B cell (primary cell): ENCODE measurements around the gene RNF25. TPM values are rescaled to one million over a fixed set of nuclear protein-coding genes. Genes with fewer than 3 reads are reported as not detected.
A peak's percentile ranks its signal among the peaks of the same experiment; 100 is the strongest.
"Not testable (repeated sequence)": the region's sequence is repeated elsewhere in the genome, so short reads cannot be mapped to it uniquely, and the experiment has no call there.

Experiments used
- ATAC-seq: fragments of 200-7000 bp; cut with Tn5 transposase; one replicate; pipeline ENCODE4 v1.10.0; 2021; ENCODE audit warnings: low read depth, mild to moderate bottlenecking, moderate number of reproducible peaks, moderate library complexity
- CTCF ChIA-PET: fragments of 350-600 bp; sonication (Branson Sonifier 250); formaldehyde crosslinking; loops from one replicate; lab custom pipeline; 2021; ENCODE audit warnings: antibody characterized with exemption, inconsistent platforms; lab: Charles Lee
- POLR2A ChIA-PET: fragments of 350-600 bp; sonication (Branson Sonifier 250); formaldehyde crosslinking; loops from one replicate; lab custom pipeline; 2021; ENCODE audit warnings: antibody characterized with exemption; lab: Charles Lee
- DNase-seq: peaks from one replicate; pipeline ENCODE4 v3.0.0; 2013
- H2AFZ ChIP-seq: 2 replicates; pipeline ENCODE4 v1.6.1; 2012; ENCODE audit warnings: mild to moderate bottlenecking, low read depth, low read length; ENCODE audit not compliant: insufficient read depth, poor library complexity, severe bottlenecking
- H3K27ac ChIP-seq, 2 donors: 1 replicate in 1 of 2; 2 replicates in 1 of 2; pipeline ENCODE4 v1.5.1; 2012 to 2013; ENCODE audit warnings: low read length in 2 of 2, mild to moderate bottlenecking in 2 of 2, moderate library complexity in 1 of 2
- H3K27me3 ChIP-seq, 4 experiments: fragments of 200-600 bp in 1 of 4; sonication (generic) in 1 of 4; replicated peaks in 1 of 4; 1 replicate in 2 of 4; 2 replicates in 2 of 4; pipeline versions ENCODE4 v1.6.1 to v1.7.0; 2013 to 2016; ENCODE audit warnings: low read length in 3 of 4, mild to moderate bottlenecking in 2 of 4, mixed read lengths in 1 of 4, moderate library complexity in 1 of 4; ENCODE audit not compliant: insufficient read depth in 4 of 4, control insufficient read depth in 3 of 4; ENCODE audit errors: control extremely low read depth in 1 of 4
- H3K36me3 ChIP-seq, 2 experiments: replicated peaks in 1 of 2; 1 replicate in 1 of 2; 2 replicates in 1 of 2; pipeline versions ENCODE4 v1.6.1 to v1.7.1; 2013; ENCODE audit warnings: low read length in 1 of 2; ENCODE audit not compliant: insufficient read depth in 2 of 2, control insufficient read depth in 1 of 2; ENCODE audit errors: control extremely low read depth in 1 of 2, extremely low read depth in 1 of 2
- H3K4me1 ChIP-seq, 2 donors: fragments of 200-600 bp in 1 of 2; sonication (generic) in 1 of 2; 1 replicate in 1 of 2; 2 replicates in 1 of 2; pipeline versions ENCODE4 v1.5.1 to v1.6.1; 2013 to 2017; ENCODE audit warnings: low read length in 2 of 2; ENCODE audit not compliant: control insufficient read depth in 2 of 2, insufficient read depth in 2 of 2
- H3K4me2 ChIP-seq: replicated peaks from 2 replicates; pipeline ENCODE3; 2012; ENCODE audit warnings: mild to moderate bottlenecking, low read depth, low read length; ENCODE audit not compliant: poor library complexity, severe bottlenecking
- H3K4me3 ChIP-seq, 5 experiments: fragments of 200-600 bp in 1 of 5; sonication (generic) in 1 of 5; 1 replicate in 3 of 5; 2 replicates in 2 of 5; pipeline versions ENCODE4 v1.5.1 to v1.7.0; 2011 to 2016; ENCODE audit warnings: low read length in 4 of 5, mild to moderate bottlenecking in 4 of 5, low read depth in 2 of 5, control low read depth in 1 of 5, moderate library complexity in 1 of 5; ENCODE audit not compliant: insufficient read depth in 1 of 5; ENCODE audit errors: control extremely low read depth in 1 of 5, extremely low read depth in 1 of 5
- H3K79me2 ChIP-seq: fragments of 200-600 bp; sonication (generic); one replicate; pipeline ENCODE4 v1.6.0; 2016; ENCODE audit warnings: low read length; ENCODE audit not compliant: control insufficient read depth, insufficient read depth
- H3K9ac ChIP-seq: fragments of 200-600 bp; sonication (generic); 2 replicates; pipeline ENCODE4 v1.6.1; 2017; ENCODE audit warnings: mild to moderate bottlenecking, low read length, moderate library complexity
- H3K9me3 ChIP-seq, 3 donors: one replicate each; pipeline versions ENCODE4 v1.6.1 to v1.7.1; 2013; ENCODE audit warnings: low read length in 2 of 3; ENCODE audit not compliant: control insufficient read depth in 2 of 3, insufficient read depth in 1 of 3; ENCODE audit errors: control extremely low read depth in 1 of 3
- H4K20me1 ChIP-seq: 2 replicates; pipeline ENCODE4 v1.6.0; 2012; ENCODE audit warnings: mild to moderate bottlenecking, low read length; ENCODE audit not compliant: insufficient read depth, control insufficient read depth, poor library complexity, severe bottlenecking
- H3K27ac Mint-ChIP-seq: one replicate; pipeline ENCODE4 v1.8.0; 2021; ENCODE audit warnings: mixed read lengths
- H3K27me3 Mint-ChIP-seq: one replicate; pipeline ENCODE4 v1.8.0; 2021; ENCODE audit warnings: mixed read lengths
- H3K4me1 Mint-ChIP-seq: one replicate; pipeline ENCODE4 v1.8.0; 2021; ENCODE audit warnings: mixed read lengths
- H3K4me3 Mint-ChIP-seq: one replicate; pipeline ENCODE4 v1.8.0; 2021; ENCODE audit warnings: mixed read lengths
- H3K9me3 Mint-ChIP-seq: one replicate; pipeline ENCODE4 v1.8.0; 2022; ENCODE audit warnings: mixed read lengths; ENCODE audit not compliant: insufficient read depth
- CTCF ChIP-seq: fragments of 200-600 bp; IDR thresholded peaks from one replicate; pipeline ENCODE4 v1.8.0; 2022; ENCODE audit warnings: antibody characterized with exemption, mild to moderate bottlenecking
- EZH2 ChIP-seq: IDR thresholded peaks from 2 replicates; pipeline ENCODE4 v1.6.1; 2012; ENCODE audit warnings: borderline replicate concordance, low read depth, mild to moderate bottlenecking, moderate library complexity, low read length; ENCODE audit not compliant: insufficient read depth, poor library complexity, severe bottlenecking
- WGBS: methylation state at CpG from one replicate; pipeline ENCODE4 v1.1.5; 2013; ENCODE audit warnings: missing lambda C conversion rate; ENCODE audit not compliant: insufficient coverage; 5-methylcytosine and 5-hydroxymethylcytosine counted together
- intact Hi-C: fragments of 100-400 bp; cut with micrococcal nuclease; formaldehyde crosslinking; loops from one replicate; pipeline ENCODE4 v1.10.0; 2022
- polyA plus RNA-seq: library from polyadenylated mRNA; depleted of rRNA; stranded (reverse); fragments of >200 nt; gene quantifications from 2 replicates; pipeline ENCODE4 v1.2.3, GENCODE V29; 2012
- total RNA-seq, 2 donors: library from RNA; stranded (reverse); fragments of 120-200 nt in 1 of 2; gene quantifications; 1 replicate in 1 of 2; 2 replicates in 1 of 2; pipeline versions ENCODE4 v1.2.3 to v1.2.4, GENCODE V29; 2013 to 2022

The RNF25 gene
- total and polyA plus RNA-seq, 2 donors (not counting 1 experiment from before 2014, with no cell fraction given): 31.7 to 35.6 TPM

DNA sequence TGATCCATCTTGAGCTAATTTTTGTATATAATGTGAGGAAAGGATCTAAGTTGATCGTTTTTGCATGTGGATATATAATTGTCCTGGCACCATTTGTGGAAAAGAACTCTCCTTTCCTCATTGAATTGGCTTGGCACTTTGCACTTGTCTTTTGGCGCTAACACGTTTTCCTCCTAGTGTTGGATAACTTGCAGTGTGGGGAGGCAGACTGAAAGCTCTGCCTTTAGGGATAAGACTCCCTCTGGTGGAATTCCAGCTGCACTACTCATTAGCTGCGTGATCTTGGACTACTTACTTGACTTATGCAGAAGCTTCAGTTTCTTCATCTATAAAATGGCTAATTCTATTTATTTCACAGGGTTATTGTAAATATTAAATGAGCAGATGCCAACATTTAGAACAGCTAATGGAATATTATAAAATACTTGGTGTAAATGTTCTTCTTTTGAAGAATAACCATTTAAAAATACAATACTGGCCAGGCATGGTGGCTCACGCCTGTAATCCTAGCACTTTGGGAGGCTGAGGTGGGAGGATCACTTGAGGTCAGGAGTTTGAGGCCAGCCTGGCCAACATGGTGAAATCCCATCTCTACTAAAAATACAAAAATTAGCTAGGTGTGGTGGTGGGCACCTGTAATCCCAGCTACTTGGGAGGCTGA is 15.7 kb upstream of the RNF25 start:
- H3K4me1 ChIP-seq, H3K27me3 ChIP-seq, H3K9ac ChIP-seq, H3K79me2 ChIP-seq, POLR2A ChIA-PET, H3K27ac ChIP-seq, H3K4me3 ChIP-seq, H4K20me1 ChIP-seq, H3K27me3 Mint-ChIP-seq, H3K9me3 ChIP-seq, H3K4me1 Mint-ChIP-seq, H3K9me3 Mint-ChIP-seq, H2AFZ ChIP-seq, ATAC-seq, H3K27ac Mint-ChIP-seq, H3K4me3 Mint-ChIP-seq, H3K4me2 ChIP-seq: not testable (repeated sequence)
- DNase-seq: peak; percentile 47
- peak; percentile 56 for TF ChIP-seq CTCF
- intact Hi-C loops: loop anchor here (1.0 kb wide), 1 partner anchor 29 kb away; no protein-coding TSS in a partner anchor
- CTCF ChIA-PET: interaction anchor here (0.7 to 1.8 kb wide), 9 partner anchors 20 to 415 kb away, joined by 3 to 15 read pairs (median 3); partner anchors contain the start of genes BCS1L, TTLL4 and ZNF142
- H3K36me3 ChIP-seq: peaks cover 0 to 11% of the 10 kb centered on the region in 2 experiments
- WGBS: no CpG with 5 or more reads among the region's 5 CpGs

DNA sequence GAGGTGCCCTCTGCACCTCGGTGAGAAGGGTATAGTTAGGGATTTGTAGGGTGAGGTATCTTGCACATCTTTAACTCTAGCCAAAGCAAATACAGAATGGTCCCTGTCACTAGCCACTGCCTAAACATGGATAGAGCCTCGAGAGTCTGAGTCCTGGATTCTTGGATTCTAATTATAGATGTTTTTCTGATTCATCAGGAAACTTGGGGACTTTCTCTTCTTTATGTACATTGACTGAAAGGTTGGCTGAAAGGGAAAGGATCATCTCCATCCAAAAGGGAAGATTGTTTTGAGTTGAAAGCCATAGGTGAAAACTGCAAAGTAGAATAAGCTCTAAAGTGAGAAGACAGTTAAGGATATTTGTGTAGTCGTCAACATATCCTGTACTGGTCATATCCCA is 8.3 kb upstream of the RNF25 start:
- CTCF ChIA-PET: interaction anchor here (1.4 kb wide), 1 partner anchor 20 kb away, joined by 3 read pairs; no protein-coding TSS in a partner anchor

More for the DNA sequence above, 8.3 kb upstream of the RNF25 start:
- Histone ChIP-seq H3K4me3 (no peak overlapping the region), H3K4me1 (no peaks in the 10 kb centered on the region), H3K9me3 (no peaks in the 10 kb centered on the region), H3K9ac (no peak overlapping the region), H3K79me2 (no peaks in the 10 kb centered on the region), H3K27me3 (no peaks in the 10 kb centered on the region), H4K20me1 (no peaks in the 10 kb centered on the region), H3K4me2 (no peak overlapping the region), H3K27ac (no peak overlapping the region), H2AFZ (no peak overlapping the region), H3K36me3 (peaks cover 1 to 4% of the 10 kb centered on the region in 2 experiments)
- Mint-ChIP-seq H3K27me3 (no peaks in the 10 kb centered on the region), H3K4me3 (no peak overlapping the region), H3K4me1 (no peaks in the 10 kb centered on the region), H3K9me3 (no peaks in the 10 kb centered on the region), H3K27ac (no peak overlapping the region)
- TF ChIP-seq CTCF: no peak
- TF ChIP-seq EZH2: no peak
- POLR2A ChIA-PET: no interaction called here
- intact Hi-C loops: no loop called here
- no CpG with 5 or more reads among the region's 3 CpGs for WGBS
- DNase-seq: no peak
- no peak for ATAC-seq
